Measurements from ENCODE around the gene TOMM20.

TOMM20 gene

GRCh38 chr1:235060607-235061470 lies 67.8 kb downstream of the TOMM20 start:
- no peak overlapping the region for H3K4me3 ChIP-seq (ENCODE audit: low read depth, low read length)
- no peaks in the 10 kb centered on the region for H3K27me3 ChIP-seq (ENCODE audit: insufficient read depth, low read depth, severe bottlenecking)
- no peak for DNase-seq
- H3K9me3 ChIP-seq (ENCODE audit: severe bottlenecking): no peaks in the 10 kb centered on the region
- no peak overlapping the region for H3K27ac ChIP-seq
- no peaks in the 10 kb centered on the region for H3K36me3 ChIP-seq
- TF ChIP-seq CTCF (IDR thresholded peaks at IDR 0.05; ENCODE audit: low read depth, low read length): no peak

Data from WERI-Rb-1 (cell line).